ENCODE results near the gene SOS1. TPM values are rescaled to one million over a fixed set of nuclear protein-coding genes. Genes with fewer than 3 reads are reported as not detected.

The SOS1 gene
- total RNA-seq, 4 donors from 2014 or later, result 13.3 to 107 (median 40.8) TPM

GRCh38 chr2:39121523-39122063, 742 bp upstream of the SOS1 start:
- no peaks in the 10 kb centered on the region for H3K27me3 ChIP-seq
- intact Hi-C loops (cut with DNase I; ENCODE audit: low total_unique reads), result no loop called here
- peaks cover 0 to 9% of the 10 kb centered on the region in 2 donors for H3K4me1 ChIP-seq
- no peaks in the 10 kb centered on the region for H3K9me3 ChIP-seq
- H3K27ac ChIP-seq, result peak overlapping the region; percentile 98
- no peak for DNase-seq
- H3K4me3 ChIP-seq, result peak overlapping the region; percentile 55 to 56
- TF ChIP-seq POLR2A (IDR thresholded peaks at IDR 0.05), result no peak
- no peak for TF ChIP-seq CTCF (IDR thresholded peaks at IDR 0.05)
- H3K36me3 ChIP-seq, result no peaks in the 10 kb centered on the region

GRCh38 chr2:39120521-39120770, 405 bp downstream of the SOS1 start:
- Histone ChIP-seq H3K9me3 (no peaks in the 10 kb centered on the region), H3K4me1 (peaks cover 0 to 9% of the 10 kb centered on the region in 2 donors), H3K27ac (peak overlapping the region; percentile 98), H3K27me3 (no peaks in the 10 kb centered on the region), H3K4me3 (peak overlapping the region; percentile 55 to 56), H3K36me3 (no peaks in the 10 kb centered on the region)
- no peak for DNase-seq
- TF ChIP-seq POLR2A (IDR thresholded peaks at IDR 0.05) (no peak), CTCF (IDR thresholded peaks at IDR 0.05) (no peak)
- intact Hi-C loops (cut with DNase I; ENCODE audit: low total_unique reads), result no loop called here

GRCh38 chr2:39119732-39120520, 925 bp downstream of the SOS1 start:
- TF ChIP-seq POLR2A (IDR thresholded peaks at IDR 0.05) (peak in 1 of 2 donors; percentile 6), CTCF (IDR thresholded peaks at IDR 0.05) (peak in 3 of 4 experiments; percentile 44 to 58 (median 46))
- H3K4me1 ChIP-seq, result peaks cover 0 to 9% of the 10 kb centered on the region in 2 donors
- H3K4me3 ChIP-seq, result peak overlapping the region; percentile 55 to 56
- DNase-seq, result peak; percentile 35 to 51
- no peaks in the 10 kb centered on the region for H3K36me3 ChIP-seq
- H3K9me3 ChIP-seq, result no peaks in the 10 kb centered on the region
- H3K27me3 ChIP-seq, result no peaks in the 10 kb centered on the region
- intact Hi-C loops (cut with DNase I; ENCODE audit: low total_unique reads), result no loop called here
- H3K27ac ChIP-seq, result peak overlapping the region; percentile 98

- no peaks in the 10 kb centered on the region for H3K27me3 ChIP-seq
- peak overlapping the region; percentile 98 for H3K27ac ChIP-seq
- no peaks in the 10 kb centered on the region for H3K36me3 ChIP-seq
- peaks cover 0 to 9% of the 10 kb centered on the region in 2 donors for H3K4me1 ChIP-seq
- TF ChIP-seq POLR2A (IDR thresholded peaks at IDR 0.05) (no peak), CTCF (IDR thresholded peaks at IDR 0.05) (no peak)
- H3K4me3 ChIP-seq, result peak overlapping the region; percentile 55 to 56
- intact Hi-C loops (cut with DNase I; ENCODE audit: low total_unique reads), result no loop called here
- H3K9me3 ChIP-seq, result no peaks in the 10 kb centered on the region
- DNase-seq, result no peak
Measured at GRCh38 chr2:39118786-39119499, 1.9 kb downstream of the SOS1 start.

GRCh38 chr2:39115556-39115955, 5.3 kb downstream of the SOS1 start:
- Histone ChIP-seq H3K27ac (no peak overlapping the region), H3K9me3 (no peaks in the 10 kb centered on the region), H3K4me3 (no peak overlapping the region), H3K27me3 (no peaks in the 10 kb centered on the region), H3K36me3 (no peaks in the 10 kb centered on the region), H3K4me1 (no peaks in the 10 kb centered on the region)
- intact Hi-C loops (cut with DNase I; ENCODE audit: low total_unique reads), result no loop called here
- TF ChIP-seq CTCF (IDR thresholded peaks at IDR 0.05), result no peak
- no peak for TF ChIP-seq POLR2A (IDR thresholded peaks at IDR 0.05)
- no peak for DNase-seq

Data from uterus (tissue), 4 donors.